ENCODE data around the gene ARFGEF2. TPM values are rescaled to one million over a fixed set of nuclear protein-coding genes. Genes with fewer than 3 reads are reported as not detected.

The ARFGEF2 gene
- total and polyA plus RNA-seq, 2 of the 4 experiments (the other 2 are of a cell fraction), result 10.3 to 39.1 TPM

- Histone ChIP-seq H4K8ac (ENCODE audit: low read depth in 2 of 2, low read length in 2 of 2) (no peak overlapping the region), H2BK120ac (ENCODE audit: low read depth, low read length) (no peak overlapping the region), H2AK9ac (replicated peaks; ENCODE audit: low read depth, low read length, poor library complexity) (no peak overlapping the region), H3K79me1 (ENCODE audit: low read depth in 1 of 2, low read length in 2 of 2) (peaks cover 38 to 75% of the 10 kb centered on the region in 2 experiments), H3K18ac (ENCODE audit: low read depth, low read length) (no peak overlapping the region), H3K4me2 (ENCODE audit: low read depth, low read length) (no peak overlapping the region), H2BK5ac (ENCODE audit: low read depth, low read length, poor library complexity, severe bottlenecking) (no peak overlapping the region), H4K5ac (ENCODE audit: low read depth, low read length) (no peak overlapping the region), H3K9me3 (ENCODE audit: control insufficient read depth, insufficient read depth, low read length) (no peaks in the 10 kb centered on the region), H3K4me3 (ENCODE audit: insufficient read depth, low read depth, low read length) (no peak overlapping the region), H2AK5ac (ENCODE audit: low read depth, low read length) (no peak overlapping the region), H4K91ac (ENCODE audit: insufficient read depth, low read depth, low read length) (no peak overlapping the region), H3K23ac (ENCODE audit: low read depth, low read length) (no peak overlapping the region), H3K27me3 (ENCODE audit: control insufficient read depth, insufficient read depth, low read length) (no peaks in the 10 kb centered on the region), H2BK15ac (ENCODE audit: low read depth, low read length) (no peak overlapping the region), H2AFZ (replicated peaks; ENCODE audit: low read length, poor library complexity) (no peak overlapping the region), H3K4ac (ENCODE audit: low read depth, low read length) (no peak overlapping the region), H3K9ac (ENCODE audit: low read depth, low read length) (no peak overlapping the region), H3K14ac (replicated peaks; ENCODE audit: low read depth, low read length) (no peak overlapping the region), H3K4me1 (ENCODE audit: control insufficient read depth, insufficient read depth, low read length) (peaks cover 6% of the 10 kb centered on the region; the same call in 1 of the 2 replicates), H2BK20ac (ENCODE audit: low read depth, low read length) (no peak overlapping the region), H3K56ac (ENCODE audit: extremely low read depth, insufficient read depth, low read length) (no peak overlapping the region), H3K9me1 (ENCODE audit: insufficient read depth, low read length) (peaks cover 34% of the 10 kb centered on the region), H4K20me1 (ENCODE audit: insufficient read depth, low read length) (peaks cover 34% of the 10 kb centered on the region; the same call in 1 of the 2 replicates), H3K27ac (ENCODE audit: insufficient read depth, low read length) (no peak overlapping the region), H3K36me3 (ENCODE audit: control insufficient read depth, insufficient read depth, low read length) (peaks cover 25% of the 10 kb centered on the region)
- intact Hi-C loops (cut with micrococcal nuclease), result no loop called here
- in situ Hi-C loops (cut with MboI; ENCODE audit: low sequenced_read_pairs), result no loop called here
- dilution Hi-C loops (cut with HindIII; ENCODE audit: low sequenced_read_pairs, unreplicated experiment), result no loop called here
- no peak for ATAC-seq (ENCODE audit: low read depth)
- no CpG with 5 or more reads among the region's 3 CpGs for WGBS, 2 experiments (ENCODE audit: extremely low coverage in 2 of 2, insufficient read length in 1 of 2)
- ChIA-PET POLR2A (ENCODE audit: unreplicated experiment) (no interaction called here), CTCF (interaction anchor here (1.1 kb wide), 1 partner anchor 24 kb away, joined by 3 read pairs; no protein-coding TSS in a partner anchor)
- no TSS peak for BruUV-seq (replicated peaks)
- TF ChIP-seq CEBPB (IDR thresholded peaks at IDR 0.05; ENCODE audit: low read depth, low read length), result no peak
- no peak for TF ChIP-seq USF2 (IDR thresholded peaks at IDR 0.05; ENCODE audit: low read depth, low read length)
- no peak for TF ChIP-seq RFX5 (IDR thresholded peaks at IDR 0.05; ENCODE audit: low read depth, low read length)
- TF ChIP-seq ELK1 (IDR thresholded peaks at IDR 0.05; ENCODE audit: borderline replicate concordance, low read depth, low read length), result no peak
- no peak for TF ChIP-seq NFE2L2 (IDR thresholded peaks at IDR 0.05; ENCODE audit: low read depth, low read length)
- no peak for TF ChIP-seq CTCF (conservative IDR thresholded peaks at IDR 0.05; ENCODE audit: low read depth, low read length)
- TF ChIP-seq FOS (IDR thresholded peaks at IDR 0.05; ENCODE audit: low read depth, low read length), result no peak
- no peak for TF ChIP-seq MAFK (IDR thresholded peaks at IDR 0.05; ENCODE audit: low read depth, low read length)
- no peak for TF ChIP-seq RAD21 (IDR thresholded peaks at IDR 0.05; ENCODE audit: low read length)
- no peak for TF ChIP-seq POLR2A (IDR thresholded peaks at IDR 0.05; ENCODE audit: low read depth, low read length)
- TF ChIP-seq RCOR1 (IDR thresholded peaks at IDR 0.05; ENCODE audit: insufficient replicate concordance, low read length), result no peak
- no peak for TF ChIP-seq SMC3 (IDR thresholded peaks at IDR 0.05; ENCODE audit: low read depth, low read length)
- TF ChIP-seq CHD1 (IDR thresholded peaks at IDR 0.05; ENCODE audit: low read depth, low read length), result no peak
- TF ChIP-seq BHLHE40 (IDR thresholded peaks at IDR 0.05; ENCODE audit: low read depth, low read length), result no peak
- no peak for TF ChIP-seq MAZ (IDR thresholded peaks at IDR 0.05; ENCODE audit: borderline replicate concordance, low read depth, low read length)
- TF ChIP-seq MXI1 (IDR thresholded peaks at IDR 0.05; ENCODE audit: borderline replicate concordance, low read depth, low read length), result no peak
- no peak for DNase-seq
These were observed 23.3 kb downstream of the ARFGEF2 start for GRCh38 chr20:48944663-48945297.

Measured in IMR-90 (cell line).